MG63 (cell line): Measurements from ENCODE around the gene LSM14A. TPM values are rescaled to one million over a fixed set of nuclear protein-coding genes. Genes with fewer than 3 reads are reported as not detected.
"Not testable (repeated sequence)": the region's sequence is repeated elsewhere in the genome, so short reads cannot be mapped to it uniquely, and the experiment has no call there.

ENCODE experiments used
- DNase-seq: peaks from one replicate; pipeline ENCODE4 v3.0.0-alpha.2; 2020
- H3K27me3 ChIP-seq: fragments of 250-450 bp; sonication (Bioruptor Pico); 2 replicates; pipeline ENCODE4 v1.5.1; 2020; ENCODE audit warnings: mild to moderate bottlenecking, moderate library complexity
- H3K36me3 ChIP-seq: fragments of 250-450 bp; sonication (Bioruptor Pico); 2 replicates; pipeline ENCODE4 v1.5.1; 2020; ENCODE audit warnings: mild to moderate bottlenecking, moderate library complexity
- H3K4me3 ChIP-seq: fragments of 250-450 bp; sonication (Bioruptor Pico); 2 replicates; pipeline ENCODE4 v1.5.1; 2020; ENCODE audit warnings: mild to moderate bottlenecking, moderate library complexity
- H3K9me3 ChIP-seq: fragments of 250-450 bp; sonication (Bioruptor Pico); 2 replicates; pipeline ENCODE4 v1.5.1; 2020; ENCODE audit warnings: mild to moderate bottlenecking, moderate library complexity
- total RNA-seq: library from RNA; depleted of rRNA; stranded (reverse); fragments of >200 nt; shearing (Covaris generic); gene quantifications from 2 replicates; pipeline ENCODE4 v1.2.3, GENCODE V29; 2014; ENCODE audit warnings: low replicate concordance; rRNA removed

Gene LSM14A
- total RNA-seq, result 54.8 and 70.6 TPM in 2 replicates

GRCh38 chr19:34171877-34172660, at the start of gene LSM14A:
LSM14A (plus strand) TSS chr19:34172504; CDS start chr19:34172643, 139 bp downstream.
- Histone ChIP-seq H3K36me3 (peaks cover 24% of the 10 kb centered on the region), H3K9me3 (no peaks in the 10 kb centered on the region), H3K4me3 (peak within 1 kb of the TSS; percentile 95), H3K27me3 (no peaks in the 10 kb centered on the region)
- DNase-seq, result peak; percentile 94

DNA sequence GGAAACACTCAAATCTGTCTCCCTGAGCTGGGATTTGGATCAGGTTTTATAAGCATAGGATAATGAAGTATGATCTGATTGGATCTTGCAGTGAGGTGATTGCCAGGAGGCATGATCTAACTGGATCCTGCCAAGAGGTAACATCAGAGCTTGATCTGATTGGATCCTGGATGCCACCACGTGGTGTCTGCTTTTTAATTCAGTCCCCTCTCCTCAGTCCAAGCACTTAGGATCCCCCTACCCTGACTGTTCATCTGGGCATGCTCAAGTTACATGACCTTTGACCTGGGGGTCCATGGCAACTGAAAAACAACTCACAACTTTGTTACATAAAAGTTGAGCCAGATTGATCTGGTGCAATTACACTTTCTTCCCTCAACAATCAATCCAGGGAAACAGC, 47.5 kb upstream of the LSM14A start:
- DNase-seq, result no peak
- H3K36me3 ChIP-seq, result no peaks in the 10 kb centered on the region
- H3K9me3 ChIP-seq, result no peaks in the 10 kb centered on the region; the same call in 1 of the 2 replicates
- no peaks in the 10 kb centered on the region for H3K27me3 ChIP-seq
- no peak overlapping the region for H3K4me3 ChIP-seq

DNA sequence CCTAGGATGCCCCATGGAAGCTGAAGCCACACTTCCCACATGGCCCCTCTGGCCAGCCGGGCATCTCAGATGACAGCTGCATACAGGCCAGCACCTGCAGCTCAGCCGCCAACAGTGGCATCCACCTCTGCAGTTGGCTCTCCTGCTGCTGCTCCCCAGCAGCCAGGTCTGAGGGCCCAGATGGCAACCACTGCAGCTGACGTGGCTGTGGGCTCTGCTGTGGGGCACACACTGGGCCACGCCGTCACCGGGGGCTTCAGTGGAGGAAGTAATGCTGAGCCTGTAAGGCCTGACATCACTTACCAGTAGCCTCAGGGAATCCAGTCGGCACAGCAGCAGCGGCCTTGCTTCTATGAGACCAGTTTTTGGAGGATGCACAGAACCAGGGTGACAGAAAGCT, 45.3 kb upstream of the LSM14A start:
- H3K36me3 ChIP-seq, result no peaks in the 10 kb centered on the region
- no peak overlapping the region for H3K4me3 ChIP-seq
- no peaks in the 10 kb centered on the region; the same call in 1 of the 2 replicates for H3K9me3 ChIP-seq
- DNase-seq, result no peak
- no peaks in the 10 kb centered on the region for H3K27me3 ChIP-seq

- Histone ChIP-seq H3K4me3 (no peak overlapping the region), H3K9me3 (no peaks in the 10 kb centered on the region; the same call in 1 of the 2 replicates), H3K36me3 (no peaks in the 10 kb centered on the region), H3K27me3 (no peaks in the 10 kb centered on the region)
- DNase-seq, result no peak
Measured at GRCh38 chr19:34127684-34128189, 44.6 kb upstream of the LSM14A start.

DNA sequence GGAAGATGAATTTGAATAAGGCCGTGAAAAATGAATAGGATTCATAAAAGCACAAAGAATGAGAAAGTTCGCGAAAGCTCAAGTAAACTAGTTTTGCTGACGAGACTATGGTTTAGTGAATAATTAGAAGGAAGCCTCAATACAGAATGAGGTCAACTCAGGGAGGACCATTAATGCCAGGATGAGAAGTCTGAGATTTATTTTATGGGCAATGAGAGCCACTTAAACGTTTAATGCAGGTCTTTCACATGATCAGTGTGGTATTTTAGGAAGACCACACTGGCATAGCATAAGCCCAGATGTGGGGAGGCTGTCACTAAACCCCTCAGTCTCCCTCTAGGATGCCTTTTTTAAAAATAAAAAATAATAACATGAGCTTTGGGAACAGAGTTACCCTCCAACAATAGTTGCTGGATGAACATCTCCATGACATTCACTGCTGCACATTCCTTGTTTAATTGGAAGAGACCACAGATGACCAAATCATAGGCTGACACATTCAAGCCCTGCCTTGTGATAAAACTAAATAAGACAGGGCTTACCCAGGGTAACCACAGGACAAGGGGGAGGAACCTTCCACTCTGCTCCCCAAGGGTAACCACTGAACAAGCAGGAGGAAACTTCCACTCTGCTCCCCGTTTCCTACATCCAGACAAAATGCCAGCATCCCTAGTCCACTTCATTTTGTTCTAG, 43.6 kb upstream of the LSM14A start:
- H3K4me3 ChIP-seq, result no peak overlapping the region

GRCh38 chr19:34131100-34131499, 41.2 kb upstream of the LSM14A start:
- no peak for DNase-seq
- Histone ChIP-seq H3K36me3 (no peaks in the 10 kb centered on the region), H3K4me3 (no peak overlapping the region), H3K27me3 (no peaks in the 10 kb centered on the region), H3K9me3 (no peaks in the 10 kb centered on the region; the same call in 1 of the 2 replicates)

More for the DNA sequence above, 43.6 kb upstream of the LSM14A start:
- no peaks in the 10 kb centered on the region for H3K36me3 ChIP-seq
- H3K9me3 ChIP-seq, result no peaks in the 10 kb centered on the region; the same call in 1 of the 2 replicates
- DNase-seq, result no peak
- H3K27me3 ChIP-seq, result no peaks in the 10 kb centered on the region

DNA sequence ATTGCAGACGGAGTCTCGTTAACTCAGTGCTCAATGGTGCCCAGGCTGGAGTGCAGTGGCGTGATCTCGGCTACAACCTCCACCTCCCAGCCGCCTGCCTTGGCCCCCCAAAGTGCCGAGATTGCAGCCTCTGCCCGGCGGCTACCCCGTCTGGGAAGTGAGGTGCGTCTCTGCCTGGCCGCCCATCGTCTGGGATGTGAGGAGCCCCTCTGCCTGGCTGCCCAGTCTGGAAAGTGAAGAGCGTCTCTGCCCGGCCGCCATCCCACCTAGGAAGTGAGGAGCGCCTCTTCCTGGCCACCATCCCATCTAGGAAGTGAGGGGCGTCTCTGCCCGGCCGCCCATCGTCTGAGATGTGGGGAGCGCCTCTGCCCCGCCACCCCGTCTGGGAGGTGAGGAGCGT, 40.2 kb upstream of the LSM14A start:
- not testable (repeated sequence) for H3K4me3 ChIP-seq, H3K9me3 ChIP-seq, H3K27me3 ChIP-seq, DNase-seq, H3K36me3 ChIP-seq

DNA sequence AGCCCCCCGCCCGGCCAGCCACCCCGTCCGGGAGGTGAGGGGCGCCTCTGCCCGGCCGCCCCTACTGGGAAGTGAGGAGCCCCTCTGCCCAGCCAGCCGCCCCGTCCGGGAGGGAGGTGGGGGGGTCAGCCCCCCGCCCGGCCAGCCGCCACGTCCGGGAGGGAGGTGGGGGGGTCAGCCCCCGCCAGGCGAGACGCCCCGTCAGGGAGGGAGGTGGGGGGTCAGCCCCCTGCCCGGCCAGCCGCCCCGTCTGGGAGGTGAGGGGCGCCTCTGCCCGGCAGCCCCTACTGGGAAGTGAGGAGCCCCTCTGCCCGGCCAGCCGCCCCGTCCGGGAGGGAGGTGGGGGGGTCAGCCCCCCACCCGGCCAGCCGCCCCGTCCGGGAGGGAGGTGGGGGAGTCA, 39.6 kb upstream of the LSM14A start:
- not testable (repeated sequence) for H3K4me3 ChIP-seq, H3K27me3 ChIP-seq, H3K36me3 ChIP-seq, DNase-seq, H3K9me3 ChIP-seq

DNA sequence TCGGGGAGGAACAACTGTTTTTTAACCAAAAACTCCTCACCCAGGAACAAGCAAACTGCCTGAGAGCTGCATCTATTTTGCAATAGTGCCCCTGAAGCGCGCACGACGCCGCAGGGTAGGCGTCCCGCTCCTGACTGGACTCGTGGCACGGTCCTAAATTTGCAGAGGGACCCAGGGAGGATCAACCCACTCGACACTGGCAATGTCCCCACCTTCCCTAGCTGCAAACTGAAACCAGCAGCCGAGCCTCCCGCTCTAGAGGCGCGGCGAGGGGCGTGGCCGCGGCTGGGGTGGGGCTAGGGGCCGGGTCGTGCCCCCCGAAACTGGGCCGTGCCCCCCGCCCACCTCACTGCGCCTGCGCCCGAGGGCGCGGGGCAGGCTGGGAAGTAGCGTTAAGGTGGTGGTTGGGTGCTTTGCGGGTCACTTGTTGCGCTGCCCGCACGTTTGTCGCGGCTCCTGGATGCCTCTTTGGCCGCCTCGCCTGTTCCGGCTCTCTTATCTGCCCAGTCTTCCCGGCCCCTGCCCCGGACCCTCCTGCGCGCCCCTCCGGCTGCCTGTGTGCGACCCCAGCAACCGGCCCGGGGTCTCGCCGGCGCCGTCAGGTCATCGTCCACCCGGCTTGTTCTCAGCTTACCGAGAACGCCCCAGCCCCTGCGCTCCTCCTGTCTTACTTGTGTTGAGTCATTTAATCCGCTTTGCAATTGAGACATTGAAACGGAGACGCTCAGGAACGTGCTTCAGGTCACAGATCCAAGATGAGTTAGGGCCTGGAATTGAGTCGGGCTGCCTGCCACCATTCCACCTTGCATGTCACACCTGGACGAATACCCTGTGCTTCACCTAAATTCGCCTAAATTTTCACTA, 37.9 kb upstream of the LSM14A start:
- Histone ChIP-seq H3K27me3 (no peaks in the 10 kb centered on the region), H3K9me3 (no peaks in the 10 kb centered on the region; the same call in 1 of the 2 replicates), H3K36me3 (no peaks in the 10 kb centered on the region), H3K4me3 (peak overlapping the region; percentile 75)
- DNase-seq, result peak; percentile 90

DNA sequence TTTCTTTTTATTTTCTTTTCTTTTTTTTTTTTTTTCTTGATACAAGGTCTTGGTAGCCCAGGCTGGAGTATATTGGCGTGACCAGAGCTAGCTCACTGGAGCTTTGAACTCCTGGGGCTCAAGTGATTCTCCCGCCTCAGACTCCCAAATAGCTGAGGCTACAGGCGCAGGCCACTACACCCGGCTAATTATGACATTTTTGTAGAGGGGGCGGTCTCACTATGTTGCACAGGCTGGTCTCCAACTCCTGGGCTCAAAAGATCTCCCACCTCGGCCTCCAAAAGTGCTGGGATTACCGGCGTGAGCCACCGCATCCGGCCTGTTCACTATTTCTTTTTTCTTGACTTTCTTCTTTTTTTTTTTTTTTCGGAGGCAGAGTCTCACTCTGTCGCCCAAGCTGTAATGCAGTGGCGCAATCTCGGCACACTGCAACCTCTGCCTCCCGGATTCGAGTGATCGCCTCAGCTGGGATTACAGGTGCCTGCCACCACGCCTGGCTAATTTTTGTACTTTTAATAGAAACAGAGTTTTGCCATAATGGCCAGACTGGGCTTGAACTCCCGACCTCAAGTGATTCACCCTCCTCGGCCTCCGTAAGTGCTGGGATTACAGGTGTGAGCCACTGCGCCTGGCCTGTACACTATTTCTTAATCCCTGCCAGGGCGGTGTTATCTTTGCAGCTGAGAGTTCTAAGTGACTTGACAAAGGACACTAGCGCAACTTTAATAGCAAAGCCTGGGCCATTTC, 37.1 kb upstream of the LSM14A start:
- Histone ChIP-seq H3K9me3 (no peaks in the 10 kb centered on the region), H3K36me3 (no peaks in the 10 kb centered on the region), H3K27me3 (no peaks in the 10 kb centered on the region), H3K4me3 (peak overlapping the region; percentile 75)
- DNase-seq, result no peak

DNA sequence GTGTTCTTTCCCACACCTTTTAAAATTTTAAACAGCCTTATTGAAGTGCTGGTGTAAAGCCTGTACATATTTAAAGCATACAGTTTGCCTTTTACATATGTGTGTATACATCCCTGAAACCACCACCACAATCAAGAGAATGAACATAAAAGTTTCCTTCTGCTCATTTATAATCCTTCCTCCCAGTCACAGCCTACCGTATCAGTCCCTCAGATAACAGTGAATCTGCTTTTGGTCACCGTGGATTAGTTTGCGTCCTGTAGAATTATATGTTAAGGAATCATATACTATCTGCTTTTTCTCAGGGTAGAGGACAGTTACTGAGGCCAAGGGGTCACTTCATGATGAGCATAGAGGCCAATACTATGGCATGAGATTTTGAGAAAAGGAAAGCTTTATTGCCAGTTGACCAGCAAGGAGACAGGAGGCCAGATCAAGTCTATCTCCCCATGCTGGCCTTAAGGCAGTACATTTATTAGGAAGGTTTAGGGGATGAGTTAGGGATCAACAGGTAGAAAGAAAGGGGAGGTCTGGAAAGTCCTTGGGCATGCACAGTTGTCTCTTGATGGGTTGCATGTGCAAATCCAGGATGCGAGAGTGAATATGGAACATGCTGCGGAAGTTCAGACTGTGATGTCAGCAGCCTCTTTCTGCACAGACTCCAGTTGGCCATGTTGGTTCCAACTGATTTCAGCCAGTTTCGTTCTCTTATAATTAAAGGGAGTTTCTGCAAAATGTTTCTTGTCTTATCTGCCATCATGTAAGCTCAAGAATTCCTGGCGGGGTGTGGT, 36.3 kb upstream of the LSM14A start:
- Histone ChIP-seq H3K9me3 (no peaks in the 10 kb centered on the region), H3K36me3 (no peaks in the 10 kb centered on the region), H3K4me3 (no peak overlapping the region), H3K27me3 (no peaks in the 10 kb centered on the region)
- DNase-seq, result no peak

- Histone ChIP-seq H3K27me3 (no peaks in the 10 kb centered on the region), H3K9me3 (no peaks in the 10 kb centered on the region), H3K4me3 (no peak overlapping the region), H3K36me3 (no peaks in the 10 kb centered on the region)
- no peak for DNase-seq
Measured at GRCh38 chr19:34141025-34141424, 31.3 kb upstream of the LSM14A start.

DNA sequence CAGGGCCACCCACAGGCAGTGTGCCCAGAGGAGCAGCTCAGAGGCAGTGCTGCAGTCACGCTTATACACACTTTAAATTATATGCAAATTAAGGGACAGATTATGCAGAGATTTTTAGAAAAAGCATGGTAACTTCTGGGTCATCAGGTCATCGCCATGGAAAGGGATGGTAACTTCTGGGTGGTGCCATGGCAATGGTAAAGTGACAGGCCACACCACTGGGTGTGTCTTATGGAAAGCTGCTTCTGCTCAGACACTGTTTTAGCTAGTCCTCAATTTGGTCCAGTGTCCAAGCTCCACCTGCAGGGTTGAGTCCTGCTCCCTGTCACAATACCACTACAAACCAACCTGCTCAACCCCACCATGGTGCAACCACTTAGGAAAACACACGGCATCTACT, 29.9 kb upstream of the LSM14A start:
- no peak for DNase-seq
- no peaks in the 10 kb centered on the region for H3K27me3 ChIP-seq
- no peaks in the 10 kb centered on the region for H3K9me3 ChIP-seq
- no peaks in the 10 kb centered on the region for H3K36me3 ChIP-seq
- no peak overlapping the region for H3K4me3 ChIP-seq

GRCh38 chr19:34145741-34146202, 26.5 kb upstream of the LSM14A start:
- Histone ChIP-seq H3K27me3 (no peaks in the 10 kb centered on the region), H3K4me3 (no peak overlapping the region), H3K36me3 (no peaks in the 10 kb centered on the region), H3K9me3 (no peaks in the 10 kb centered on the region)
- DNase-seq, result peak; percentile 38

GRCh38 chr19:34148658-34149185, 23.6 kb upstream of the LSM14A start:
- no peak for DNase-seq
- H3K27me3 ChIP-seq, result no peaks in the 10 kb centered on the region
- no peaks in the 10 kb centered on the region for H3K9me3 ChIP-seq
- H3K4me3 ChIP-seq, result no peak overlapping the region
- no peaks in the 10 kb centered on the region for H3K36me3 ChIP-seq
